Left renal cortex interstitium (tissue), 4 donors: Measurements from ENCODE around the gene ENAH. TPM values are rescaled to one million over a fixed set of nuclear protein-coding genes. Genes with fewer than 3 reads are reported as not detected.
"Not testable (repeated sequence)": the region's sequence is repeated elsewhere in the genome, so short reads cannot be mapped to it uniquely, and the experiment has no call there.

Experiments
- DNase-seq, 4 donors: peaks; one replicate each; pipeline ENCODE4 v3.0.0-alpha.2; 2013; ENCODE audit warnings: low read depth in 4 of 4, low spot score in 2 of 4, missing footprints in 1 of 4
- polyA plus RNA-seq, 4 donors: library from polyadenylated mRNA; unstranded; fragments of 120-200 nt; gene quantifications; one replicate each; pipeline ENCODE4 v1.2.1, GENCODE V29; 2013; ENCODE audit not compliant: insufficient read length in 4 of 4

ENAH gene
- polyA plus RNA-seq, 4 donors, result 97.9 to 114 (median 105) TPM

GRCh38 chr1:225534135-225534534 lies 118.8 kb downstream of the ENAH start:
- no peak for DNase-seq

GRCh38 chr1:225533238-225533637 lies 119.7 kb downstream of the ENAH start:
- no peak for DNase-seq

GRCh38 chr1:225532240-225532944 lies 120.5 kb downstream of the ENAH start:
- no peak for DNase-seq

- DNase-seq, result no peak
Observed at GRCh38 chr1:225529726-225530125, 123.2 kb downstream of the ENAH start.

- DNase-seq, result no peak
Observed at GRCh38 chr1:225527575-225527974, 125.3 kb downstream of the ENAH start.

GRCh38 chr1:225526878-225527277 lies 126.0 kb downstream of the ENAH start:
- DNase-seq, result no peak

- no peak for DNase-seq
Observed at GRCh38 chr1:225525377-225525776, 127.5 kb downstream of the ENAH start.

- no peak for DNase-seq
Observed at GRCh38 chr1:225524570-225524969, 128.4 kb downstream of the ENAH start.

- DNase-seq, result no peak
Observed at GRCh38 chr1:225523263-225523950, 129.5 kb downstream of the ENAH start.

- DNase-seq, result no peak
Observed at GRCh38 chr1:225522588-225523262, 130.2 kb downstream of the ENAH start.

- no peak for DNase-seq
Observed at GRCh38 chr1:225520587-225521227, 132.2 kb downstream of the ENAH start.

- no peak for DNase-seq
Observed at GRCh38 chr1:225519166-225519863, 133.6 kb downstream of the ENAH start.

GRCh38 chr1:225517697-225518096 lies 135.2 kb downstream of the ENAH start:
- DNase-seq, result no peak

- no peak for DNase-seq
Observed at GRCh38 chr1:225517221-225517620, 135.7 kb downstream of the ENAH start.

GRCh38 chr1:225514671-225515081 lies 138.2 kb downstream of the ENAH start:
- no peak for DNase-seq

GRCh38 chr1:225513576-225513975 lies 139.3 kb downstream of the ENAH start:
- not testable (repeated sequence) for DNase-seq

GRCh38 chr1:225511828-225512381 lies 141.0 kb downstream of the ENAH start:
- DNase-seq, result no peak

- not testable (repeated sequence) for DNase-seq
Observed at GRCh38 chr1:225510740-225511139, 142.2 kb downstream of the ENAH start.

- no peak for DNase-seq
Observed at GRCh38 chr1:225509770-225510169, 143.2 kb downstream of the ENAH start.

GRCh38 chr1:225509376-225509707 lies 143.6 kb downstream of the ENAH start:
- DNase-seq, result no peak
